Measurements from ENCODE around the gene CD96. TPM values are rescaled to one million over a fixed set of nuclear protein-coding genes. Genes with fewer than 3 reads are reported as not detected.

CD96 gene
- total RNA-seq, 1 donor from 2014 or later, result 0.32 TPM

GRCh38 chr3:111607240-111607920, 65.4 kb downstream of the CD96 start:
- TF ChIP-seq CTCF (IDR thresholded peaks at IDR 0.05), result no peak
- Histone ChIP-seq H3K27ac (no peak overlapping the region), H3K4me1 (no peaks in the 10 kb centered on the region), H3K27me3 (no peaks in the 10 kb centered on the region), H3K4me3 (no peak overlapping the region), H3K9me3 (no peaks in the 10 kb centered on the region), H3K36me3 (no peaks in the 10 kb centered on the region)
- DNase-seq (ENCODE audit: low spot score in 2 of 2), result no peak
- intact Hi-C loops (cut with DNase I), result no loop called here

GRCh38 chr3:111608383-111608782, 66.4 kb downstream of the CD96 start:
- intact Hi-C loops (cut with DNase I), result no loop called here
- Histone ChIP-seq H3K4me1 (no peaks in the 10 kb centered on the region), H3K9me3 (no peaks in the 10 kb centered on the region), H3K27ac (no peak overlapping the region), H3K4me3 (no peak overlapping the region), H3K27me3 (no peaks in the 10 kb centered on the region), H3K36me3 (no peaks in the 10 kb centered on the region)
- no peak for TF ChIP-seq CTCF (IDR thresholded peaks at IDR 0.05)
- no peak for DNase-seq (ENCODE audit: low spot score in 2 of 2)

GRCh38 chr3:111609700-111610099, 67.7 kb downstream of the CD96 start:
- TF ChIP-seq CTCF (IDR thresholded peaks at IDR 0.05), result no peak
- H3K27ac ChIP-seq, result no peak overlapping the region
- H3K4me1 ChIP-seq, result no peaks in the 10 kb centered on the region
- no peaks in the 10 kb centered on the region for H3K9me3 ChIP-seq
- intact Hi-C loops (cut with DNase I), result no loop called here
- no peak for DNase-seq (ENCODE audit: low spot score in 2 of 2)
- H3K27me3 ChIP-seq, result no peaks in the 10 kb centered on the region
- H3K36me3 ChIP-seq, result no peaks in the 10 kb centered on the region
- no peak overlapping the region for H3K4me3 ChIP-seq

DNA sequence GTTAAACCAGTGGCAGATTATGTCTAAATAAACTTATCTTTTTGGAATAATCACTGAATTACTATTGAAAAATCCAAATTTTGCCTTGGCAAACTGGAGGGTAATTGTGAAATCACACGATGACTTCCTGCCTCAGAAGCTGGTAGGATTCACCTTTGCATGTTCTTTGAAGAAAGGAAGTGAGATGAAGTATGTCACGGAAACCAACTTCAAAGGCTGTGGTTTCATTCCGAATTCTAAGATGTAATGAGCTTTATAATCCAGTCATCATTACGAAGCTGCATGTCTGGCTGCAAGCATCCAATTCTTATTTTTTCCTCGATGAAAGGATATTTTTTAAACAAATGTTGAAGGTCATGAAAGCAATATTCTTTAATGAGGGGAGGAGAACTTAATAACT, 68.2 kb downstream of the CD96 start:
- Histone ChIP-seq H3K4me3 (no peak overlapping the region), H3K9me3 (no peaks in the 10 kb centered on the region), H3K27me3 (no peaks in the 10 kb centered on the region), H3K27ac (no peak overlapping the region), H3K36me3 (no peaks in the 10 kb centered on the region), H3K4me1 (no peaks in the 10 kb centered on the region)
- DNase-seq (ENCODE audit: low spot score in 2 of 2), result no peak
- intact Hi-C loops (cut with DNase I), result no loop called here
- TF ChIP-seq CTCF (IDR thresholded peaks at IDR 0.05), result no peak

- no peak for DNase-seq (ENCODE audit: low spot score in 2 of 2)
- Histone ChIP-seq H3K36me3 (no peaks in the 10 kb centered on the region), H3K9me3 (no peaks in the 10 kb centered on the region), H3K27ac (no peak overlapping the region), H3K27me3 (no peaks in the 10 kb centered on the region), H3K4me1 (no peaks in the 10 kb centered on the region), H3K4me3 (no peak overlapping the region)
- intact Hi-C loops (cut with DNase I), result no loop called here
- TF ChIP-seq CTCF (IDR thresholded peaks at IDR 0.05), result no peak
These were observed 68.6 kb downstream of the CD96 start for GRCh38 chr3:111610612-111611054.

- no peaks in the 10 kb centered on the region for H3K27me3 ChIP-seq
- no peaks in the 10 kb centered on the region for H3K36me3 ChIP-seq
- no peak overlapping the region for H3K27ac ChIP-seq
- H3K4me1 ChIP-seq, result no peaks in the 10 kb centered on the region
- no peak for DNase-seq (ENCODE audit: low spot score in 2 of 2)
- H3K4me3 ChIP-seq, result no peak overlapping the region
- H3K9me3 ChIP-seq, result no peaks in the 10 kb centered on the region
- intact Hi-C loops (cut with DNase I), result no loop called here
- TF ChIP-seq CTCF (IDR thresholded peaks at IDR 0.05), result no peak
These were observed 71.3 kb downstream of the CD96 start for GRCh38 chr3:111613294-111613693.

All from ascending aorta (tissue), 2 donors.